ENCODE data around the gene ZNF423.

DNA sequence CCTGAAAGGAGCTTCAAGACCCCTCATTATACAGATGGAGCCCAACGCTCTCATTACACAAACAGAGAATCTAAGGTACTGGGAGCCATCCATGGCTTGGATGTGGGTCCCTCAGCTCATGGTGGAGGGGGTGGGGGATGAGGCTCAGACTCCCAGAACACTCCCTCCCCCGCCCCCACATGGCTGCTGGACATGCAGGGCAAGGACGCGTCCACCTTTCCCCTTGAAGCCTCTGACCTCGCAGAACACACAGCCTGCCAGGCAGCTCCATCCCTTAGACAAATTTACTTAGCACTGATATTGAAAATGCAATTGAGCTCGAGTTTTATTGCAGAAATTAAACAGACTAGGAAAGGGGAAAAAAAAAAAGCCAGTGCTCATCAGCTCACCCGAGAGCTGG lies 203.9 kb downstream of the ZNF423 start:
- TF ChIP-seq EZH2phosphoT487 (IDR thresholded peaks at IDR 0.05; ENCODE audit: borderline replicate concordance, low read depth), result no peak
- TF ChIP-seq, protein P1, sequence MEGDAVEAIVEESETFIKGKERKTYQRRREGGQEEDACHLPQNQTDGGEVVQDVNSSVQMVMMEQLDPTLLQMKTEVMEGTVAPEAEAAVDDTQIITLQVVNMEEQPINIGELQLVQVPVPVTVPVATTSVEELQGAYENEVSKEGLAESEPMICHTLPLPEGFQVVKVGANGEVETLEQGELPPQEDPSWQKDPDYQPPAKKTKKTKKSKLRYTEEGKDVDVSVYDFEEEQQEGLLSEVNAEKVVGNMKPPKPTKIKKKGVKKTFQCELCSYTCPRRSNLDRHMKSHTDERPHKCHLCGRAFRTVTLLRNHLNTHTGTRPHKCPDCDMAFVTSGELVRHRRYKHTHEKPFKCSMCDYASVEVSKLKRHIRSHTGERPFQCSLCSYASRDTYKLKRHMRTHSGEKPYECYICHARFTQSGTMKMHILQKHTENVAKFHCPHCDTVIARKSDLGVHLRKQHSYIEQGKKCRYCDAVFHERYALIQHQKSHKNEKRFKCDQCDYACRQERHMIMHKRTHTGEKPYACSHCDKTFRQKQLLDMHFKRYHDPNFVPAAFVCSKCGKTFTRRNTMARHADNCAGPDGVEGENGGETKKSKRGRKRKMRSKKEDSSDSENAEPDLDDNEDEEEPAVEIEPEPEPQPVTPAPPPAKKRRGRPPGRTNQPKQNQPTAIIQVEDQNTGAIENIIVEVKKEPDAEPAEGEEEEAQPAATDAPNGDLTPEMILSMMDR (IDR thresholded peaks at IDR 0.05), result no peak
- no peak for TF ChIP-seq GABPA (IDR thresholded peaks at IDR 0.05; ENCODE audit: low read depth)
- TF ChIP-seq, protein P2, sequence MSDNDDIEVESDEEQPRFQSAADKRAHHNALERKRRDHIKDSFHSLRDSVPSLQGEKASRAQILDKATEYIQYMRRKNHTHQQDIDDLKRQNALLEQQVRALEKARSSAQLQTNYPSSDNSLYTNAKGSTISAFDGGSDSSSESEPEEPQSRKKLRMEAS (IDR thresholded peaks at IDR 0.05; ENCODE audit: low read depth), result no peak
- no peak for TF ChIP-seq TAF1 (IDR thresholded peaks at IDR 0.05; ENCODE audit: borderline replicate concordance, low read depth, low read length)
- no peak for TF ChIP-seq JUND (IDR thresholded peaks at IDR 0.05)
- TF ChIP-seq SIN3A (IDR thresholded peaks at IDR 0.05; ENCODE audit: borderline replicate concordance, low read depth, low read length), result no peak
- no peak for TF ChIP-seq CHD2 (IDR thresholded peaks at IDR 0.05; ENCODE audit: low read length, partially characterized antibody)
- TF ChIP-seq GATA2 (CRISPR knock-in tag; IDR thresholded peaks at IDR 0.05), result no peak
